Transverse colon (tissue), 4 donors: ENCODE measurements around the gene ALOX15. TPM values are rescaled to one million over a fixed set of nuclear protein-coding genes. Genes with fewer than 3 reads are reported as not detected.

ENCODE experiments used
- DNase-seq: peaks from one replicate; pipeline ENCODE4 v3.0.0-alpha.2; 2019
- H3K27ac ChIP-seq, 4 donors: fragments of 200-600 bp; sonication (generic); 2 replicates each; pipeline ENCODE4 v1.5.1; 2016 to 2018; ENCODE audit warnings: inconsistent platforms in 4 of 4
- H3K27me3 ChIP-seq: fragments of 200-600 bp; sonication (generic); 2 replicates; pipeline ENCODE4 v1.5.1; 2017; ENCODE audit warnings: inconsistent platforms
- H3K36me3 ChIP-seq, 4 donors: fragments of 200-600 bp; sonication (generic); 2 replicates each; pipeline ENCODE4 v1.5.1; 2017 to 2019; ENCODE audit warnings: inconsistent platforms in 4 of 4
- H3K4me1 ChIP-seq, 4 donors: fragments of 200-600 bp; sonication (generic); 2 replicates each; pipeline ENCODE4 v1.5.1; 2017 to 2020; ENCODE audit warnings: inconsistent platforms in 4 of 4
- H3K4me3 ChIP-seq, 4 donors: fragments of 200-600 bp; sonication (generic); 1 replicate in 1 of 4; 2 replicates in 3 of 4; pipeline versions ENCODE4 v1.5.1 to v1.6.1; 2017 to 2019; ENCODE audit warnings: inconsistent platforms in 4 of 4
- H3K9me3 ChIP-seq, 2 donors: fragments of 200-600 bp; sonication (generic); 2 replicates each; pipeline ENCODE4 v1.5.1; 2017 to 2019; ENCODE audit warnings: inconsistent platforms in 2 of 2
- EP300 ChIP-seq: sonication (generic); formaldehyde crosslinking; IDR thresholded peaks from one replicate; pipeline ENCODE4 v1.6.1; 2017; ENCODE audit warnings: antibody characterized with exemption, low read depth
- POLR2A ChIP-seq: fragments of 450-650 bp; IDR thresholded peaks from one replicate; pipeline ENCODE4 v1.6.1; 2016; ENCODE audit warnings: antibody characterized with exemption, mild to moderate bottlenecking, moderate library complexity
- POLR2AphosphoS5 ChIP-seq, 3 donors: sonication (generic); formaldehyde crosslinking; IDR thresholded peaks; one replicate each; pipeline ENCODE4 v1.6.1; 2016; ENCODE audit warnings: antibody characterized with exemption in 3 of 3
- WGBS, 2 donors: methylation state at CpG; one replicate each; pipeline ENCODE4 v1.1.5; 2018; ENCODE audit warnings: low coverage in 1 of 2; 5-methylcytosine and 5-hydroxymethylcytosine counted together
- in situ Hi-C, 4 donors: fragments of 200-750 bp; cut with MboI; loops; one replicate each; pipeline versions ENCODE4 v1.15.0 to v1.15.1; 2017; ENCODE audit warnings: low sequenced_read_pairs in 3 of 4, low pct_ligation_motif_present in 1 of 4, low pct_unique_long_range_greater_than_20kb in 1 of 4
- intact Hi-C: fragments of 100-400 bp; cut with DNase I; formaldehyde crosslinking; loops from one replicate; pipeline ENCODE4 v1.15.1; 2023; ENCODE audit warnings: low total_unique reads
- total RNA-seq, 4 donors: library from RNA; depleted of rRNA; stranded (reverse); fragments of >200 nt; gene quantifications; one replicate each; pipeline ENCODE4 v1.1.0, GENCODE V29; 2016
- TF ChIP-seq, protein P1 (sequence below), 5 experiments: fragments of 200-600 bp in 3 of 5; fragments of 450-650 bp in 2 of 5; sonication (generic) in 3 of 5; IDR thresholded peaks; 1 replicate in 2 of 5; 2 replicates in 3 of 5; pipeline ENCODE4 v1.5.1; 2016 to 2017; ENCODE audit warnings: antibody characterized with exemption in 5 of 5, inconsistent platforms in 3 of 5, mild to moderate bottlenecking in 2 of 5, moderate library complexity in 1 of 5

Gene ALOX15
- total RNA-seq, 4 donors from 2014 or later: 0.41 to 0.48 TPM; not detected in 2

DNA sequence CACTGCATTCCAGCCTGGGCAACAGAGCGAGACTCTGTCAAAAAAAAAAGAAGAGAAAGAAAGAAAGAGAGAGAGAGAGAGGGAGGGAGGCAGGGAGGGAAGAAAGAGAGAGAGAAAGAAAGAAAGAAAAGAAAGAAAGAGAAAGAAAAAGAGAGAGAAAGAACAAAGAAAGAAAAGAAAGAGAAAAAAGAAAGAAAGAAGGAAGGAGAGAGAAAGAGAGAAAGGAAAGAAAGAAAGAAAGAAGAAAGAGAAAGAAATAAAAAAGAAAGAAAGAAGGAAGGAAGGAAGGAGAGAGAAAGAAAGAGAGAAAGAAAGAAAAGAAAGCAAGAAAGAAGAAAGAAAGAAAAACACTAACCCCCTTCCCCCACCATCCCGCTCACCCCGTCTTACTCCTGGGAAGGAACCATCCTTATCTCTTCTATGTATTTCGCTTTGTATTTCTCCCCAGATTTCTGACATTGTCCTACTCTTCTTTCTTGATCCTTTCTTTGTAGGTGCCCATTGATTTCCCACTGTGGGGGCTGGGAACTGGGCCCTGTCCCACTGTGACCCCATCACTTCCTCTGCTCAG is 20.9 kb downstream of the ALOX15 start:
- Histone ChIP-seq H3K4me1 (peaks cover 0 to 8% (median 0%) of the 10 kb centered on the region in 4 donors), H3K4me3 (no peak overlapping the region), H3K27ac (no peak overlapping the region), H3K36me3 (no peaks in the 10 kb centered on the region), H3K27me3 (no peaks in the 10 kb centered on the region), H3K9me3 (no peaks in the 10 kb centered on the region)
- intact Hi-C loops: no loop called here
- no peak for DNase-seq
- in situ Hi-C loops: loop anchor here (10.0 to 25.0 kb wide), 5 partner anchors 46 to 206 kb away; partner anchors contain the start of genes GGT6 (in 1 of the 4) and SPNS3 (in 1 of the 4)
- no peak for TF ChIP-seq POLR2AphosphoS5 (IDR thresholded peaks at IDR 0.05)
- TF ChIP-seq EP300: no peak
- no peak for TF ChIP-seq POLR2A
- TF ChIP-seq, protein P1, sequence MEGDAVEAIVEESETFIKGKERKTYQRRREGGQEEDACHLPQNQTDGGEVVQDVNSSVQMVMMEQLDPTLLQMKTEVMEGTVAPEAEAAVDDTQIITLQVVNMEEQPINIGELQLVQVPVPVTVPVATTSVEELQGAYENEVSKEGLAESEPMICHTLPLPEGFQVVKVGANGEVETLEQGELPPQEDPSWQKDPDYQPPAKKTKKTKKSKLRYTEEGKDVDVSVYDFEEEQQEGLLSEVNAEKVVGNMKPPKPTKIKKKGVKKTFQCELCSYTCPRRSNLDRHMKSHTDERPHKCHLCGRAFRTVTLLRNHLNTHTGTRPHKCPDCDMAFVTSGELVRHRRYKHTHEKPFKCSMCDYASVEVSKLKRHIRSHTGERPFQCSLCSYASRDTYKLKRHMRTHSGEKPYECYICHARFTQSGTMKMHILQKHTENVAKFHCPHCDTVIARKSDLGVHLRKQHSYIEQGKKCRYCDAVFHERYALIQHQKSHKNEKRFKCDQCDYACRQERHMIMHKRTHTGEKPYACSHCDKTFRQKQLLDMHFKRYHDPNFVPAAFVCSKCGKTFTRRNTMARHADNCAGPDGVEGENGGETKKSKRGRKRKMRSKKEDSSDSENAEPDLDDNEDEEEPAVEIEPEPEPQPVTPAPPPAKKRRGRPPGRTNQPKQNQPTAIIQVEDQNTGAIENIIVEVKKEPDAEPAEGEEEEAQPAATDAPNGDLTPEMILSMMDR (IDR thresholded peaks at IDR 0.05): no peak
- 93 to 97% methylated on average over 4 of the region's 4 CpGs for WGBS, 2 donors

DNA sequence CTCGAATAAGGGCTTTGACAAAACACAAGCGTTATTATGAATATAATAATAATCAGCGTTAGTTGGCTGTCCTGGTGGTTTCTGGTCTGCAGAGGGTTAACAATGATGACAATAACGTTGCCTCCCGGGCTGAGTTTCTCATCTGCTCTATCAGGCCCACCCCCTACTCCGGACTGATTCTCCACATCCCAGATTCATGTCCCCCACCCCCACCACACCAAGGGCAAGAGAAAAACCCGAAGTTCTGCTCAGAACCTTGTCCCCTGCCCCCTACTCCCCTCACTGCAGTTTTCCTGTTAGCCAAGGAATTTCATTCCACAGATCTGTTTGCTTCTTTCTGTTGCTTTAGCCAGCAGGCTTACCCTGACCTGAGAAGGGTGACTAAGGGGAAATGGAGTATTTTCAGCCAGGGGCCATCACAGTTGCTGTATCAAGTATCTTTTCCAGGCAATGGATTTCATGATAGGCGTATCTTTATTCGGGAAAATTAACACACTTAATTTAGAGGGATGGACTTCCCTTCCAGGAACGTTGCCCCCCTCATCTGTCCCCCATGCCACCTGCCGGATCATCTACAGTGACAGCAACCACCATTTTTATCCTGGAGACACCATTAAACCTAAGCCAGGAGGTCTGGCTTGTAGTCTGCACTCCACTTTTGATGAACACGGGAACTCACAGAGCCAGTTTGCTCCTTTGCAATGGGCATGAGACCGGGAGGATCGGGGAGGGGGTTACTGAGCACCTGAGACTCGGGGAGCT is 23.7 kb downstream of the ALOX15 start:
- intact Hi-C loops (loop anchor here (1.0 kb wide), 1 partner anchor 18 kb away; no protein-coding TSS in a partner anchor), in situ Hi-C loops (loop anchor here in 1 of 4 donors (25.0 kb wide), 1 partner anchor 180 kb away; the partner anchor contains the start of gene SPNS3)
- TF ChIP-seq, protein P1 (IDR thresholded peaks at IDR 0.05): no peak
- TF ChIP-seq POLR2A (no peak), EP300 (no peak), POLR2AphosphoS5 (IDR thresholded peaks at IDR 0.05) (no peak)
- no peak for DNase-seq
- 52 to 60% methylated on average over 5 to 15 of the region's 15 CpGs for WGBS, 2 donors
- no peaks in the 10 kb centered on the region for H3K4me1 ChIP-seq
- no peaks in the 10 kb centered on the region for H3K36me3 ChIP-seq
- H3K27me3 ChIP-seq: no peaks in the 10 kb centered on the region
- no peak overlapping the region for H3K4me3 ChIP-seq
- H3K9me3 ChIP-seq: no peaks in the 10 kb centered on the region
- no peak overlapping the region for H3K27ac ChIP-seq

DNA sequence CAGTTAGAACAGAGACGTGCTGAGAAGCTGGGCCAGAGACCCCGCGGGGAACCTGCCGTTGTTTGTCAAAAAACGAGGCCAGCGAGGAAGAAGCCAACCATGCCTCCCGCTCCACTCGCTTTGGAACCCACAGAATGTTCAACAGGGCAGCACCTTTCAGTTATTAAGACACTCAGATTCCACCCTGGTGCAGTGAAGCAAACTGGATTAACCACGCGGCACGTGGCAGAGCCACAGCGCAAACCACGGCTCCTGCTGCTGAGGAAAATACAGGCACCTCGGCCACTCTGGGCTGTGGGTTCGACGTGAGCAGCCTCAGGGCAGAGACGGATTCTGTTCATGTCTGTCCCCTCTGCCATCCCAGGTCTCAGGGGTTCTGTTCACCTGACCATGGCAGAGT is 24.4 kb downstream of the ALOX15 start:
- no peaks in the 10 kb centered on the region for H3K36me3 ChIP-seq
- TF ChIP-seq POLR2AphosphoS5 (IDR thresholded peaks at IDR 0.05) (no peak), EP300 (no peak), POLR2A (no peak)
- TF ChIP-seq, protein P1 (IDR thresholded peaks at IDR 0.05): no peak
- no peaks in the 10 kb centered on the region for H3K4me1 ChIP-seq
- no peaks in the 10 kb centered on the region for H3K9me3 ChIP-seq
- intact Hi-C loops: no loop called here
- no peak for DNase-seq
- H3K27me3 ChIP-seq: no peaks in the 10 kb centered on the region
- 91 to 92% methylated on average over 4 to 17 of the region's 17 CpGs for WGBS, 2 donors
- H3K27ac ChIP-seq: no peak overlapping the region
- in situ Hi-C loops: loop anchor here in 1 of 4 donors (25.0 kb wide), 1 partner anchor 180 kb away; the partner anchor contains the start of gene SPNS3
- no peak overlapping the region for H3K4me3 ChIP-seq

DNA sequence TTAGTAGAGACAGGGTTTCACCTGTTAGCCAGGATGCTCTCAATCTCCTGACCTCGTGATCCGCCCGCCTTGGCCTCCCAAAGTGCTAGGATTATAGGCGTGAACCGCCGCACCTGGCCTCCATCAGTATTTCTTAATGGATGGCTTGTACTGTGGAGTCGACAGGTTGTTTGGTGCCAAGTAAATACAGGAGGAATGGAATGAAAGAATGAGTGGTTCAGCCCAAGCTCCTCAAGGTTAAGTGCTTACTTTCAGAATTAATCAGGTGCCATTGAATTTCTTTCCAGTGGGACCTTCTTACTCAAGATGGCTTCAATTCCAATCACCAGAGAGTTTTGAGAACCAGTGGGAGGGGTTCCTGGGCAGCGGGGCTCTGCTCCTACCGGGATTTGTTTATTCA is 25.0 kb downstream of the ALOX15 start:
- in situ Hi-C loops: loop anchor here in 1 of 4 donors (25.0 kb wide), 1 partner anchor 179 kb away; the partner anchor contains the start of gene SPNS3
- no peaks in the 10 kb centered on the region for H3K36me3 ChIP-seq
- no peak for DNase-seq
- no peaks in the 10 kb centered on the region for H3K9me3 ChIP-seq
- H3K4me3 ChIP-seq: no peak overlapping the region
- no peak for TF ChIP-seq POLR2A
- no peak for TF ChIP-seq POLR2AphosphoS5 (IDR thresholded peaks at IDR 0.05)
- TF ChIP-seq, protein P1 (IDR thresholded peaks at IDR 0.05): no peak
- no peak for TF ChIP-seq EP300
- H3K27me3 ChIP-seq: no peaks in the 10 kb centered on the region
- 89% methylated on average over 9 of the region's 9 CpGs; no CpG with 5 or more reads in 1 of the 2 donors for WGBS, 2 donors
- intact Hi-C loops: no loop called here
- H3K27ac ChIP-seq: no peak overlapping the region
- no peaks in the 10 kb centered on the region for H3K4me1 ChIP-seq
